ENCODE measurements around the gene HSD17B2.
A peak's percentile ranks its signal among the peaks of the same experiment; 100 is the strongest.

HSD17B2 gene

DNA sequence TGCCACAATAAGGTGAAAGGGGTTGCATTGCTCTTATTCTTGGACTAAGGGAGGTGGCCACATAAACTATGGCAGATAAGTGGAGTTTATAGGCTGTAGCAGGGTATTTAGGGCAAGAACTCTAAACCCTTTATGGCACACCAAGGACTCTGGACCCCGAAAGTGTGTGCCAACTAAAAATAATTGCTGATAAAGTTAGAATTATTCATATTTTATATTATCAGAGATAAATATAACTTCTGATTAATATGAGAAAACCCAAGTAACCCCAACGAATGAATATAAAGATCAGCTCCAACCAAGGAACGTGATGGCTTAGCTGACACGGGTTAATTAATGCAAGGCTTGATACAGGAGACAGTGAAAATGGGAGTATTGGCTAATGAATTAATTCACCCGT, 15.0 kb upstream of the HSD17B2 start:
- DNase-seq (ENCODE audit: low read depth): no peak

DNA sequence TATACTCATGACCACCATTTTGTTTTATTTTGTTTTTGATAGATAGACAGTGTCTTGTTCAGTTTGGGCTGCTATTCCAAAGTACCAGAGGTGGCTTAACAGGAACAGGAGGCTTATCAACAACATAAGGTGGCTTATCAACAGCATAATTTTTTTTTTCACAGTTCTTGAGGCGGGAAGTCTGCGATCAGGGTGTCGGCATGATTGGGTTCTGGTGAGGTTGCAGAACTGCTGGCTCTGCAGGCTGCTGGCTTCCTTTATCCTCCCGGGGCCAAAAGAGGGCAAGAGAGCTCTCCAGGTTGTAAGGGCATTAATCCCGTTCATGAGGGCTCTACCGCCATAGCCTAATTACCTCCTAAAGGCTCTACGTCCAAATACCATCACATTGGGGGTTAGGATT, 11.8 kb upstream of the HSD17B2 start:
- no peak for DNase-seq (ENCODE audit: low read depth)

DNA sequence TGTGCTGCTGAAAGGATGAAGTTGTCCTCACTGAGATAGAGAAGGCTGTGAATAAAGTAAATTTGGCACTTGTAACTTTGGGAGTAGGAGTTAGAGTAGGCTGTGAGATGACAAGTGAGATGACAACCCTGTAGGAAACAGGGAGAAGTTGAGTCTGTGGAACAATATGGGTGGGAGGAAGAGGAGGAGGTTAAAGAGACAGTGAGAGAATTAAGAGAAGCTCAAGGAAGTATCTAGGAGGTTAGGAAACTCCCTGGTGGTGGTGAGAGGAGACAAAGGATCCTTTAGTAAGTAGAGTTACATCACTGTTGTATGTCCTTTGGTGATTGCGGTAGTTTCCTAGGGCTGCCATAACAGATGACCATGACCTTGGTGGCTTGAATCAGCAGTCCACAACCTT, 10.7 kb upstream of the HSD17B2 start:
- DNase-seq (ENCODE audit: low read depth): no peak

DNA sequence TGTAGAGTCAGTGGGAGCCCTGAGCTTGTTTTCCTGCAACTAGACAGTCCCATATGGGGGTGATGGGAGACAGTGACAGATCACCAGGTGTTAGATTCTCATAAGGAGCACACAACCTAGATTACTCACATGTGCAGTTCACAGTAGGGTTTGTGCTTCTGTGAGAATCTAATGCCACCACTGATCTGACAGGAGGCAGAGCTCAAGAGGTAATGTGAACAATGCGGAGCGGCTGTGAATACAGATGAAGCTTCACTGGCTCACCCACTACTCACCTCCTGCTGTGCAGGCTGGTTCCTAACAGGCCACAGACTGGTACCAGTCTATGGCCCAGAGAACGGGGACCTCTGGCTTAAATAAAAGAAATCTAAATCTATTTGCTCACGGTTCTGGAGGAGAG, 10.2 kb upstream of the HSD17B2 start:
- DNase-seq (ENCODE audit: low read depth): no peak

DNA sequence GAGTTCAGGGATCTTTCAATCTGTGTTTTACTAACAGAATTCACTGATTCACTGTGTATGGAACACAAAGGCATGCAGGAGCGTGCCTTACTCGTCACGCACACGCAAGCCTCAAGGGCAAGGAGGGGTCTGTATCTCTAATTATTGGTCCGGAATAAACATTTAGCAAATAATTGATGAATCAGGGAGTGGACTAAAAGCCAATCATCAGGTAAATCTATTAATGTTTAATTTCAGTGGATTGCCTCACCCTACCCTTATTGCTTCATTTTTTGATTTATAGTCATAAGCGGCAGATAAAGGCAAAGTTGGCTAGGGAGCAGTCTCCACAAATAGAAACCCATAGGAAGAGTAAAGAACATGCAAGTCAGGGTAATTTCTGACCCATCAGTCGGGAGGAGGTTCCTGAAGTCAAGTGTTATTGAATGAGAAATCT, 7.4 kb upstream of the HSD17B2 start:
- DNase-seq (ENCODE audit: low read depth): no peak

DNA sequence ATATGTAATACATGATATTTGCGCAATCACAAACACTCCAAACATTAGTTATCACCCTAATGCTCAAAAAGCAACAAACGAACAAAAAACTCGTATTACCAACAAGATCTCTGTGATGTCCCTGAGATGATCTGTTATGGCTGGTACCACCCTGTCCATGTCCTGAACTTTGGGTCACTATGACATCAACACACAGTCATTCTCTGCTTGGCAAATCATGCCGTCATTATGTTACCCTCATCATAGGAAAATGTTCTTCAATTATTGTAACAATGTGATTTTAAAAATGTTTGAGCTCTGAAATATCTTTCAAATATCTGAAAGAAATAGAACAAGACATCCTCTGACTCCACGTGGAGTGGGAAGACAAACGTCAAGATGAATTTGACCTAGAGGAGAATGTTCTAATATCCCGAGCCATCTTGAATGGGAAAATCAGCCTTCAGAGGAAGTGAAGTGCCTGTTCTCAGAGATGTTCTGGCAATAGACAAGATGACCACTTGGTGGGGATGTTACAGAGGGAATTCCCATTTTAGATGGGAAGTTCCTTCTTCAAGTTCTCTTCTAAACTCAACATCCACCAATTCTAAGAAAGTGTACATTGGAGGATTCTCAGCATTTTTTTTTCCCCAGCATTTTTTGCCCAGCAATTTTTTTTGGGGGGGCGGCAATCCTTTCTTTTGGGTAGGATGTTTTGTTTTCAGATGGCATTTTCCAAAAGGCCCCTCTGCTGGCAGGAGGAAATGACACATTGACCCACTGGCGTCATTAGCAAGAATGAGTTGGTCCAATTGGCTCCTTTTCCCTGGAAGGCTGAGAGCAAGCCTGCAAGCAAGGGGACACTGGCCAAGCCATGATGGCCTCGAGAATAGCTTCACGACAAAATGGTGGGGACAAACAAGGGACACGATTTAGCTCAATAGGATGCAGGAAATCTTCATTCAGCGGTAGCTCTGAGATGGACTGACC, 3.7 kb upstream of the HSD17B2 start:
- no peak for DNase-seq (ENCODE audit: low read depth)

DNA sequence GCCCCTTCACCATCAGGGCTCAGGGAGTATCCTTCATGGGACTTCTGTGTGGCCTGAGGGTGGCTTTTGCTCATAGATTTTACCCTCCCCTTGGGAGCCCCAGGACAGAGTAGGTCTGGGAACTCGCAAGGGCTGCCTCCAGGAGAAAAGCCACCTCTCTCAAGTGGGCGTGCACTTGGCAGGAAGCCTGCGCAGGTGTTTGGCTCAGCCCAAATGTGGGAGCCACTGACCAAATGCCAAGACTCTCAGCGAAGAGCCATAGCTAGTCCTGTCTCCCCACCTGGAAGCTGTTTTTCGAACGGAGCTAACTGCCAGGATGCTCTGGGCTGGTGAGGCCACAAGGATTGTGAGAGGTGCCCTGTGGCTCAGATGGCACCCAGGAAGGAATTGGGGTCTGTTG, 2.0 kb upstream of the HSD17B2 start:
- no peak for DNase-seq (ENCODE audit: low read depth)

DNA sequence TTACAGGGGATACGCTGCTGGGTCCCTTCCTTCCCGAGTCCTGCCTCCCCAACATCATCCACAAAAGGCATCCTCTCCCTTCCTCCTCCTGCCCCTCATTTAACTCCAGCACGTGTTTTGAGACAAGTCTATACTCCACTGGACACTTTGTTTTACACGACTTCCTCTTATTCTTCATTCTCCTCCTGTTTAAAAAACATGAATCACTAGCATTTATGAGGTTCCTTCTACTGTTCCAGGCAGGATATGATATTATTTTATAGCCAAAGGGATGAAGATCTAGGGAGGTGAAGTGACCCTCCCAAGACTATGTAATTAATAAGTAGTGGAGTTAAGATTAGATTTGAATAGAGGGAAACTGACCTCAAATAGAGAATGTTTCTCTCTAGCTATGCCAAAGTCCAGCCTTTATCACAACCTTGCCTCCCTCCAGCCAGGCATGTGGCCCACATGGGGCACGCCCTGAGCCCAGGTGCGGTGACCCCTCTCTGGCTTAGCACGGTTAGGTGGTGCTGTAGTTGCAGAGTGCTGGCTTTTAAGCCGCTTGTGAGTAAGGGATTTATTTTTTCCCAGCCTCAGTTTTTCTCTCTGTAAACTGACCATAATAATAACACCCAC, 1.3 kb upstream of the HSD17B2 start:
- DNase-seq (ENCODE audit: low read depth): no peak

DNA sequence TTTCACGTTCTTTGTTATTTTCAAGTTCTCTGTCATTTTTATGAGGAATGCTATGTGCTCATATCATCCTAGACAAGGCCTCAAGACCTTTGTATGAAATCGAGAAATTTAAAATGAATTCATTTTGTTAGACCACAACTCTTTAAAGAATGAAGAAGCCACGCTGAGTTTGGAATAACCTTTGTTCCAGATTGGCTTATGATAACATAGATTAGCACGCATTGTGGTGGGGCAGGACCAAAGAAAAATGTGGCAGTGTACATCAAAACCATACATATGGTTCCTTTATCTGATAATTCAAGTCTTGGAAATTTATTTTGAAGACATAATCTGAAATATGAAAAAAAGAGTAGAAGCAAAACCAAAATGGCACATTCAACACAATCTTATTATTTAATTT, 2.2 kb downstream of the HSD17B2 start:
- no peak for DNase-seq (ENCODE audit: low read depth)

DNA sequence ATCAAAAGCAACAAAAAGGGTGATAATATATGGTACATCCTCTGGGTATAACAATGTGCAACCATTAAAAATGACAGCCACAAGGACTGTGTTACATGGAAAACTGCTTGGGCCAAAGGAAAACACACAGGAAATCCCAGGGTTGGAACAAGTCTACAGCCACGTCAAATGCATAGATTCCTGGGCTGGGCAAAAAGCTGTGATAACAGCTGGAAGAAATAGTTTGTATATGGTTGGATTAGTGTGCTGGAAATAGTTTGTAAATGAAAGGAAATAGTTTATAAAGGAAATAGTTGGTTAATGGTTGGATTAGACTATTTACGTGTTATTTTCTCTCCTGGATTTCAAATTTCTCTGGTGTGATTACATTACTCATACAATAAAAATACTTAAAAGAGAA, 2.6 kb downstream of the HSD17B2 start:
- DNase-seq (ENCODE audit: low read depth): no peak

DNA sequence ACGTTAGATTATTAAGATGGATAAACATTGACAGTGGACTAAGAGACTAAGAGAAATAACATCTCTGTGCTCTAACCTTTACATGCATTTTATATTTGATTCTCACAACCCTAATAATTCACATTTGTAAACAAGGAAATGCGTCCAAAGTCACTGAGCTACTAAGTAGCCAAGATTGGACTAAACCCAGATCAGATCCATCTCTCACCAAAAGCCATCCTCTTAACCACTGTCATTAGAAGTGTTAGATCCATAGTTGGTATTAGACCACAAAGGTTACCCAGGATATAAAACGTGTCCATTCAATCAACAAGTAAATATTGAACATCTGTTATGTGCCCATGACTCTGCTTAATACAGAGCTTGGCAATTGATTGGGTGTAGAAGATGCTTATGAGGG, 5.2 kb downstream of the HSD17B2 start:
- no peak for DNase-seq (ENCODE audit: low read depth)

DNA sequence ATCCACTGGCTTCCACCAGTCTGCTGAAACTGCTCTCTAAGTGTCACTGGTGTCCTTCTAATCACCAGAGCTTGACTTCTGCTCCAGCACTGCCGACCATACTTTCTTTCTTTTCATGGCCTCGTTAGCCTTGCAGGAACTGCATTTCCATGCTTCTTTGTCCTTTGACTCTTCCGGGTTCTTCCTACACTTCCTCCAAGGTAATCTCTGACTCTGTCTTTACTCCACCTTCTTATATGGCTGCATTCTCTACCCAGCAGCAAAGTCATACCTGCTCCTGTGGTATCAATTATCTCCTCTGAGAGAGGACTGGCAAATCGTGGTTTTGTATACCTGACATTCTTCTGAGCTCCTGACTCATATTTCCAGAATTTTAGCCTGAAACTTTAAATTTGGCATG, 6.5 kb downstream of the HSD17B2 start:
- no peak for DNase-seq (ENCODE audit: low read depth)

DNA sequence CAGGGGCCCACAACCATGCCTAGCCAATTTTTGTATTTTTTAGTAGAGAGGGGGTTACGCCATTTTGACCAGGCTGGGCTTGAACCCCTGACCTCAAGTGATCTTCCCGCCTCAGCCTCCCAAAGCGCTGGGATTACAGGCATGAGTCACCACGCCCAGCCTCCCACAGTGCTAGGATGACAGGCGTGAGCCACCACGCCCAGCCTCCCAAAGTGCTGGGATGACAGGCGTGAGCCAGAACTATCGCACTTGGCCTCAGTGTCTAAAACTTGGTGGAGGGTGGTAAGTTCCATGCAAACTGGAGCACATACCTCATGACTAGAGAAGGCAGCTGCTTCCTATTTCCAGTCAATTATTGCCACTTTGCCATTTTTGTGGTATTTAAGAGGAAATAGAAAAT, 7.1 kb downstream of the HSD17B2 start:
- DNase-seq (ENCODE audit: low read depth): no peak

DNA sequence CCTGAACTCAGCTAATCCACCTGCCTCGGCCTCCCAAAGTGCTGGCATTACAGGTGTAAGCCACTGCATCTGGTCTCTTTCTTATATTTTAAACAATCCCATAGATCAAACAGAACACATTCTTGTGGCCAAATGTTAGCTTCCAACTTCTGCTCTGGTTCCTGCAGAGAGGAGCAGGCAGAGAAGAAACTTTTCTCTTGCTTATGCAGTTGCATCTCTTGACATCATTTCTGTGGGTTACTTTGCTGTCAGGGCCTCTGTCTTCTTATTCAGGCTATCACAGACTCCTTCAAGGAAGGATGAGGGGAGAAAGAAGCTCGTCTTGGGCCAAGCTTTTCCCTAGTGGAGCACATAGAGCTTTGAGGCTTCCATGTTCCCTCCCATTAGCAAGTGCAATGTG, 7.8 kb downstream of the HSD17B2 start:
- DNase-seq (ENCODE audit: low read depth): no peak

DNA sequence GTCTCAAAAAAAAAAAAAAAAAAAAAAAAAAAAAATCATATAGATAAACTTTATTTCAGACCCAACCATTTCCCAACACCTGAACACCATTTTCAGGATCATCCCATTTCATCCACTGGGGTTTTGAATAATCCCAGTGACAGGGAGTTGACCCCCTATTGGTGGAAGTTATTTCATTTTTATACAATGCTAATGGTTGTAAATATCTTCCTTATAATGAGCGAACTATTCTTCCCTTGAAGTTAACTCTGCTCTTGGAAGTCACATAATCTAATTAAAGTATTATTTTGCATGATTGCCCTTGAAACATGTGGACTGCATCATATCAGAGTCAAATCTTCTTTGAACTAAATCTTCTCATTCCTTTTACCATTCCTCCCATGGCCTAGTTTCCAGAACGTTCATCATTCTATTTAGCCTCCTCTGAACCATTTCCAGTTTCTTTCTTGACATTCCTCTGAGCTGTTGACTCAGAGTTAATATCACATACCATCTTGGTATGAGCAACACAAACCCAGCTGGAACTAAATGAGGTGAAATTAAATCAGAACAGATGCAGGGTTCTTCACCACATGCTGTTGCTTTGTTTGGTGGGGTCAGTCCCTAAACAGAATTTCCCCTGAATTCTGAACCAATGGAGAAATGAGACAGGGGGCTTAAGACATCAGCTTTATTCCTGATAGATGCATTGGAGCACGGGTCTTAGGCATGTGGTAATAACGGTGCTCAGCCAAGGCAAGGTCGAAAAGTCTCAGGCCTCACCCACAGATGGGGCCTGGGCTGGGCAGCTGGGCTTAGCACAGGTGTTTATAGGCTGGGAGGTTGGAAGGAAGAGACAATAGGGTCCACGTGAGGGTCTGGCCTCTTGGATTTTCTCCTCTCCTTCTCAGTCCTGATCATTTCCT, 8.9 kb downstream of the HSD17B2 start:
- DNase-seq (ENCODE audit: low read depth): peak; percentile 90

DNA sequence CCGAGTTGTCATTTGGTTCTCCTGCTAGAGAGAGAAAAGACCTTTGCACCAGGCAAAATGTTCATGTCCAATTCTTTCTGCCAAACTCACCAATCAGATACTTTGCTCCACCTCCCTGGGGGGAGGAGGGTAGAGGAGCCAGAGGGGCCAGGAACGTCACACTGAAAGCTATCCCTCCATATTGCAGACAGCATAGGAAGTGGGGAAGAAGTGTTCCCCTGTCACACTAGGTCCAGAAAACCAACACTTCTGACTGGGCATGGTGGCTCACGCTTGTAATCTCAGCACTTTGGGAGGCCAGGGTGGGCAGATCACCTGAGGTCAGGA, 9.5 kb downstream of the HSD17B2 start:
- no peak for DNase-seq (ENCODE audit: low read depth)

DNA sequence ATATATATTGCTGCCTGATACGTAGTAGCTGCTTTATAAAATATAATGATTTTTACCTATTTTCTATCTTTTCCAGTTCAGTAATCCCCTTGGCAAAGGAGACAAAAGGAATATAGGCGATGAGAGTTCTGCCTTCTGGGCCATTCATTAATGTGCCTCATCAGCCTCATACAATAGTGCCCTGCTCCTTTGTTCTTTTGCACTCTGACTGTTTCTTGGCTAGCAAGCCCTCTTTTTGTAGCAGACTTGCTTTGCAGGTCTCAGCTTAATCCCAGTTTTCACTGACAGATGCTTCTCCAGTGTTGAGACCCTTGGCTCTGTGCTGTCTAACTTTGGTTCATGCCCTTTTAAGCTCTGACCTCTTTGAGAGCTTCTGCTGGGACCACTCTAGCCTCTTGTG, 10.4 kb downstream of the HSD17B2 start:
- no peak for DNase-seq (ENCODE audit: low read depth)

DNA sequence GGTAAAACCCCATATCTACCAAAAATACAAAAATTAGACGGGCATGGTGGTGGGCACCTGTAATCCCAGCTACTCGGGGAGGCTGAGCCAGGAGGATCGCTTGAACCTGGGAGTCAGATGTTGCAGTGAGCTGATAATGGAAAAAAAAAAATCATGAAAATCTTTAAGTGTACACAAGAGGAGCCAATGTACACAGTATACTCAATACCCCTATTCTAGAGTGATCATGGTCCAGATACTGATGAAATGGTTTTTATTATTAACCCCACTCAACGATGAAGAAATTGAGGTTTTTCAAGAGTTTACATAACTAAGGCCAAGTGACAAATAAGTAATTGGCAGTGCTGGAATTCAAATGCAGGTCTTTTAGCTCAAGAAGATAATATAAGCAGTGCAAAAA, 11.5 kb downstream of the HSD17B2 start:
- DNase-seq (ENCODE audit: low read depth): no peak

DNA sequence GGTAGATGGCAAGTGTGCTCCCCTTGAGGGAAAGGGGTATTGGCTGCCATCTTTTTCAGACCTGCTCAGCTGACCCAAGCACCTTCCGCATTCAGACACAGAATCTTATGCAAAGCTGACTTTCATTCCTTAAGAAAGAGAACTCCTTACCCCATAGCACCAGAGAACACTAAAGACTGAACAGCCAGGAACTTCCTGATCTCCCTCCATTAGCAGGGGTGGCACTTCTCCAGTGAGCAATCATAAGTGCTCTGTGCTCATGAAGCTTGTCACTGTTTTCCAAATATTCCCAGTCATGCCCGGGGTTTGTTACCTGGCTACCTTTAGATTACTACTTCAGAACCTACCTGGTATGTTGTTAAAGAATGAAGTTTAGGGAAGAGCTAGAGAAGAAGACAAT, 11.9 kb downstream of the HSD17B2 start:
- no peak for DNase-seq (ENCODE audit: low read depth)

DNA sequence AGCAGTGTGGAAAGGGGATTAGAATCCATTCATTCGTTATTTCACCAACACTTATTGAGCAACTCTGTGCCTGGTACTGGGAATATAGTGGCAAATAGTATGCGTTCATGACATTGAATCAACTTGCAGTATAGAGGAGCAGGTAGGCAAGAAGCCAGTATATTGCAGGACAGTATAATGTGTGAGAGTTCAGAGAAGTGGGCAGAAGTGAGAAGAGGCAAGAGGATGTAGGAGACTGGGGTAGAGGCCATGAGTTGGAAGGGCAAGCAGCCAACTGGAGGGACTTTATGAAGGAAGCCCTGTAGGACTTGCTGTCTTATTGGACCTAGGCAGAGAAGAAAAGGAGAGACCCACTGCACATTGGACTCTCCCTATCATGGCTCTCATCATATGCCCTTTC, 12.3 kb downstream of the HSD17B2 start:
- DNase-seq (ENCODE audit: low read depth): no peak

DNA sequence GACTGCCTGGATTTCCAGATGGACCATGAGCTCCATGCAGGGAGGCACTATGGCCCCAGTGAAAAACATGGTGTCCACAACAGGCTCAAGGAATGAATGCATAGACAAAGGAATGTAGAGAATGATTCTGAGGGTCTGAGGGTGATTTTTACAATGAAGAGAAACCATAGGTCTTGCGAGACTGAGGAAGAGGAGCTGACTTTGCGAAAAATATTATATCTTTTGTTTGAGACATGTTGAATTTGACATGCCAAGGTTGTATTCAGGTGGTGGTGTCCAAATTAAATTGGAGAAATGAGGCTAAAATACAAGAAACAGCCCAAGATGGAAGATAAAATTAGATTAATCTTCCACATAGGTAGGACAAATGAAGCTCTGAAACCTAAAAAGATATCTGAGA, 12.7 kb downstream of the HSD17B2 start:
- DNase-seq (ENCODE audit: low read depth): no peak

DNA sequence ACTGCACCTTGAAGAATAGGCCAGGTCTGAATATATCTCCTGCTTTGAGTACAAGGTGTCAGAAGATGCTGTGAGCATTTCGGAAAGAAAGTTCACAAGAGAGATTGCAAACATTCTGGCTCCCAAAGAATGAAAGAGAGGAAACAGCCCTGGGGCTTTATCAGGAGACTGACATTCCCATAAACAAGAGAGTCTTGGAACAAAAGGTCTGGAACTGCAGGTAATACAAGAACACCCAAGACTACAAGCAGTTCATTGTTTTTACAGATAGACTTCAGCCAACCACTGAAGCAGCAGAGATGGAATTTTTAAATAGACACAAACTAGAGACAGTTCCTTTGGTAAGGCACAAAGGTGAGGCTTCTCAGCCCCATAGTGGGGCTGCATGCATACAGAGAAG, 14.4 kb downstream of the HSD17B2 start:
- DNase-seq (ENCODE audit: low read depth): no peak

DNA sequence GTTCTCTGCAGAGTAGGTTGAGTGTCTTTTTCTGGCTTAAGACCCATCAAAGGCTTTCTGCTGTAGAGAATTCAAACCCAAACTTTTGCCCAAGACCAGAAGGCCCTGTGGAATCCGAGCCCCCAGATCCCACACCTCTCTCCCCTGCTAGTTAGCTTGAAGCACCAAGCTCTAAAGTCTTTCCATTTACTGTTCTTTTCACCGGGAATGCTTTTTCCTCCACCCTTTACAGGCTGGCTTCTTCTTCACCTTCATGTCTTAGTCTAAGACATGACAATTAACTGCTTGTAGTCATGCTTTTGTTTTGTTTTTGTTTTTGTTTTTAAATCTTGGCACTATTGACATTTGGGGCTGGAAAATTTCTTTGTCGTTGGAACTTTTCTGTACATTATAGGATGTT, 15.5 kb downstream of the HSD17B2 start:
- no peak for DNase-seq (ENCODE audit: low read depth)
